T-helper 17 cell (primary cell): Measurements from ENCODE around the gene GRAMD4. TPM values are rescaled to one million over a fixed set of nuclear protein-coding genes. Genes with fewer than 3 reads are reported as not detected.

Experiments used
- ATAC-seq: fragments of 150-1000 bp; cut with Tn5 transposase; 2 replicates; pipeline ENCODE4 v1.10.0; 2021; ENCODE audit warnings: mild to moderate bottlenecking, moderate library complexity
- DNase-seq, 3 donors: peaks; one replicate each; pipeline versions ENCODE4 v3.0.0 to v3.0.0-alpha.2; 2020 to 2021
- H3K9me3 ChIP-seq: one replicate; pipeline ENCODE4 v1.7.0; 2013; ENCODE audit warnings: low read length, mild to moderate bottlenecking; ENCODE audit not compliant: control insufficient read depth, poor library complexity, severe bottlenecking
- H3K27ac Mint-ChIP-seq: one replicate; pipeline ENCODE4 v1.8.0; 2022; ENCODE audit warnings: mild to moderate bottlenecking, moderate library complexity, mixed read lengths
- H3K27me3 Mint-ChIP-seq: one replicate; pipeline ENCODE4 v1.8.0; 2022; ENCODE audit warnings: mixed read lengths
- H3K36me3 Mint-ChIP-seq: one replicate; pipeline ENCODE4 v1.8.0; 2022; ENCODE audit warnings: low read depth, mixed read lengths
- H3K4me1 Mint-ChIP-seq: one replicate; pipeline ENCODE4 v1.8.0; 2022; ENCODE audit warnings: mild to moderate bottlenecking, mixed read lengths
- H3K4me3 Mint-ChIP-seq: one replicate; pipeline ENCODE4 v1.8.0; 2022; ENCODE audit warnings: mild to moderate bottlenecking, moderate library complexity, mixed read lengths
- total RNA-seq, 4 donors: library from RNA in 2 of 4; stranded (reverse) in 2 of 4; gene quantifications; one replicate each; pipeline ENCODE4 v1.2.3 and lab custom pipeline; 2022 to 2026

The GRAMD4 gene
- total RNA-seq, 2 donors from 2014 or later, result 14.2 to 14.5 TPM

GRCh38 chr22:46649141-46650077 is 29.2 kb downstream of the GRAMD4 start:
- Mint-ChIP-seq H3K36me3 (peaks cover 2% of the 10 kb centered on the region), H3K27ac (no peak overlapping the region), H3K4me3 (no peak overlapping the region), H3K27me3 (no peaks in the 10 kb centered on the region), H3K4me1 (peaks cover 16% of the 10 kb centered on the region)
- ATAC-seq, result no peak
- no peak for DNase-seq
- H3K9me3 ChIP-seq, result no peaks in the 10 kb centered on the region

- Mint-ChIP-seq H3K4me1 (peaks cover 16% of the 10 kb centered on the region), H3K27ac (no peak overlapping the region), H3K27me3 (no peaks in the 10 kb centered on the region), H3K36me3 (peaks cover 2% of the 10 kb centered on the region), H3K4me3 (no peak overlapping the region)
- ATAC-seq (no peak), DNase-seq (no peak)
- no peaks in the 10 kb centered on the region for H3K9me3 ChIP-seq
Measured at GRCh38 chr22:46650078-46650810, 30.1 kb downstream of the GRAMD4 start.

DNA sequence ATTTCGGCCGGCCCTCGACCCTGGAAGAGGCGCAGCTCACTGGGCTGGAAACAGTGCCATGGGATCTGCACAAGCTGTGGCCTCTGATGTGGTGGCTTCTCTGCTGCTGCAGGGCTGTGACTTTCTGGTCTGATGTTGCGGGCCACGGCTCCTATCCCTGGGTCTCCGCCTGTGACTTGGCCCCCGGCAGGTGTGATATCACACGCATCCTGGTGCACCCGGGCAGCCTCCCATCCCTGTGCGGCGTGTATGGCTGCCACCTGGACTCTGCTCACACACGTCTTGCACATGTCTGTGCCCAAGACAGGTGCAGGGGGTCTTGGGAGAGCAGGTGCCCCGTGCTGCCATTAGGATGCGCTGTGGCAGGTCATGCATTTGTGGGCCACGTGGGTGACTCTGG is 31.1 kb downstream of the GRAMD4 start:
- H3K9me3 ChIP-seq, result no peaks in the 10 kb centered on the region
- no peaks in the 10 kb centered on the region for H3K27me3 Mint-ChIP-seq
- no peak for ATAC-seq
- DNase-seq, result no peak
- H3K4me1 Mint-ChIP-seq, result peaks cover 16% of the 10 kb centered on the region
- H3K36me3 Mint-ChIP-seq, result peaks cover 2% of the 10 kb centered on the region
- no peak overlapping the region for H3K27ac Mint-ChIP-seq
- no peak overlapping the region for H3K4me3 Mint-ChIP-seq

- Mint-ChIP-seq H3K4me3 (no peak overlapping the region), H3K36me3 (peaks cover 2% of the 10 kb centered on the region), H3K27ac (peak overlapping the region; percentile 51), H3K4me1 (peaks cover 13% of the 10 kb centered on the region), H3K27me3 (no peaks in the 10 kb centered on the region)
- H3K9me3 ChIP-seq, result no peaks in the 10 kb centered on the region
- DNase-seq (no peak), ATAC-seq (no peak)
Measured at GRCh38 chr22:46652081-46652846, 32.1 kb downstream of the GRAMD4 start.

DNA sequence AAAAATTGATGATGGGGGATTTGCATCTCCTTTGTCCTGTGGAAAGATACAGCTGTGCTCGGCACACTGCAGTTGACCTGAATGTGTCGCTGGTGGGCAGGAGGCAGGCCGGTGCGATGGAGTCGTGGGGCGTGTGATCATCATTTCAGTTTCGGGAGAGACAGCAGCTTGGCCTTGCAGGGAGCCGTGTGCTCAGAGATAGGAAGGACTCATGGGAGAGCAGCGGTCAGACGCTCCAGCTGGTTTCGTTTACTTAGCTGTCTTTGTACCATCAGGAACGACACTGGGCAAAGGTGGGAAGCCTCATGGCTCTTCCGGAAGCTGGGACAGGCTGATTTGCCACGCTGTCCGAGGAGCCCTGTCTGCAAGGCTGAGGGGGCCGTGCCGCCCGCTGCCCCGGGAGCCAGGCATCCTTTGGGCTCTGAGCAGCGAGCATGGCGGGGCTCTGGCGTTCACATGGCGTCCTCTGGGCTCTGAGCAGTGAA is 32.7 kb downstream of the GRAMD4 start:
- no peak for ATAC-seq
- H3K4me3 Mint-ChIP-seq, result peak overlapping the region; percentile 31
- H3K27ac Mint-ChIP-seq, result peak overlapping the region; percentile 51
- no peak for DNase-seq
- no peaks in the 10 kb centered on the region for H3K9me3 ChIP-seq
- no peaks in the 10 kb centered on the region for H3K27me3 Mint-ChIP-seq
- peaks cover 13% of the 10 kb centered on the region for H3K4me1 Mint-ChIP-seq
- H3K36me3 Mint-ChIP-seq, result no peaks in the 10 kb centered on the region

DNA sequence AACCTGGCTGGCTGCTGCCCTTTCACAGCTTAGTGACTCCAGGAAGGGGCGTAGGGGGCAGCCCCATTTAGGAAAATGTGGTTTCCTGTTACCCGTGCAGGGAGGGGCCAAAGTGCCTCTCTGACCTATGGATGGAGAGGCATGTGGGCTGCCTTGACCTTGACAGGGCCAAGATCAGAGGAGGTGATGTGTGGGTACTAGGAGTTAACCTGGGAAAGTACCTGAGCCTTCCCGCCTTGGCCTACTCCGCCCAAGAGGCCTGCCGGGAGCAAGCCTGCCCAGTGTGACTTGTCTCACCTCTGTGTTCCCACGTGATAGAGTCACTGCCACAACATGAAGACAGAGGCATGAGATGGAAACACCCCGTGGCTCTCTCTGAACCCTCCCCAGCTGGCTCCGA is 33.4 kb downstream of the GRAMD4 start:
- DNase-seq (no peak), ATAC-seq (peak; percentile 54)
- Mint-ChIP-seq H3K36me3 (no peaks in the 10 kb centered on the region), H3K27ac (no peak overlapping the region), H3K4me1 (peaks cover 13% of the 10 kb centered on the region), H3K27me3 (no peaks in the 10 kb centered on the region), H3K4me3 (no peak overlapping the region)
- no peaks in the 10 kb centered on the region for H3K9me3 ChIP-seq

DNA sequence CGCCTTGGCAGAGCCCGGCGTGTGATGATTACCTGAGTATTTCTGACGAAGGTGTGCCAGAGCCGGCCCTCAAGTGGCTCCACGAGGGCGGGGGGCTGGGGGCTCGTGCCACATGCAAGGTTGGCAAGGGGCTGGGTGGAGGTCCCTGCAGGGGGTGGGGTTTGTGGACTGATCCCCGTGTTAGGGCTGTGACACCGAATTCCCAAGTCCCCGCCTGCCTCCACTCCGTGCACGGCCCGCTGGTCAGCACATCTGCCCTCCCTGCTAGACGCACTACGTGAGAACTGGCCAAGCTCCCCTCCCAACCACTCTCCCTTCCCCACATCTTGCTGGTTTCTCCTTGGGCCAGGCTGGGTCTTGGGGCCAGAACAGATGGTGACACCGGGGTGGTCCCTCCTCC is 34.2 kb downstream of the GRAMD4 start:
- Mint-ChIP-seq H3K27me3 (no peaks in the 10 kb centered on the region), H3K4me3 (no peak overlapping the region), H3K4me1 (peaks cover 13% of the 10 kb centered on the region), H3K36me3 (no peaks in the 10 kb centered on the region), H3K27ac (no peak overlapping the region)
- DNase-seq, result no peak
- ATAC-seq, result no peak
- H3K9me3 ChIP-seq, result no peaks in the 10 kb centered on the region

GRCh38 chr22:46654927-46655595 is 34.9 kb downstream of the GRAMD4 start:
- H3K36me3 Mint-ChIP-seq, result no peaks in the 10 kb centered on the region
- H3K9me3 ChIP-seq, result no peaks in the 10 kb centered on the region
- DNase-seq (no peak), ATAC-seq (no peak)
- H3K4me3 Mint-ChIP-seq, result no peak overlapping the region
- peaks cover 16% of the 10 kb centered on the region for H3K4me1 Mint-ChIP-seq
- no peak overlapping the region for H3K27ac Mint-ChIP-seq
- H3K27me3 Mint-ChIP-seq, result no peaks in the 10 kb centered on the region

DNA sequence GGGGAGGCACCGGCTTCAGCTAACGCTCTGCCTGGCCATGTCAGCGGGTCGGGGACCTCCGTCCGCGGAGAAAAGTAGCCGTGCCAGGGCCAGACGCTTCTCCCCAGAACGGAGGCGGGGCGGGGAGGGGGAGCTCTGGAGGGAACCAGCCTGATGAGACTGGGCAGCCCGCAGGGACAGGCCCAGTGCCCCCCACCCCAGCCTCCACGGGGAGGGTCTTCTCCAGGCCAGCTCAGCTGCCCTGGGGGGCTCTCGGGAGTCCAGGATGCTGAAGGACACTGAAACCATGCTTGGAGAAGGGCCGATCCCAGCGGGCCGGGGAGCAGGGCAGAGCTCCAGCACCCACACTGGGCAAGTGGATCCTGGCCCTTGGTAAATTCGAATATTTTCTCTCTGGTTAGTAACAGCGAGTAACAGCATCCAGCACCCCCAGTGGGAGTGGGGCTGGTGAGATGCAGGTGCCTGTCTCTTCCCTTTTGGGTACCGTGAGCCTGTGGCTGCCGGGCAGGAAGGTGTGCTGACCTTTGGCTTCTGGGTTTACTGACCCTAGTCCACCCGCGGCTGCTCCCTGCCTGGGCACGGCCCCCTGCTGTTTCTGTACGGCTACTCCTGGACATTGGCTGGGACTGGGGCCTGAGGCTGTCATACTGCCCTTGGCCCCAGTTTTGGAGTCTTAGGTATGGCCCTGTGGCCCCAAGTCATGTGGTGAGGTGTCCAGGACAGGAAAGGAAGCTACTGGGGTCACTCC is 35.8 kb downstream of the GRAMD4 start:
- Mint-ChIP-seq H3K4me3 (no peak overlapping the region), H3K4me1 (peaks cover 26% of the 10 kb centered on the region), H3K36me3 (no peaks in the 10 kb centered on the region), H3K27me3 (no peaks in the 10 kb centered on the region), H3K27ac (no peak overlapping the region)
- ATAC-seq (no peak), DNase-seq (no peak)
- H3K9me3 ChIP-seq, result no peaks in the 10 kb centered on the region

- DNase-seq (no peak), ATAC-seq (no peak)
- Mint-ChIP-seq H3K4me3 (no peak overlapping the region), H3K4me1 (peaks cover 25% of the 10 kb centered on the region), H3K27ac (peak overlapping the region; percentile 69), H3K36me3 (no peaks in the 10 kb centered on the region), H3K27me3 (no peaks in the 10 kb centered on the region)
- no peaks in the 10 kb centered on the region for H3K9me3 ChIP-seq
Measured at GRCh38 chr22:46656856-46657654, 36.9 kb downstream of the GRAMD4 start.

DNA sequence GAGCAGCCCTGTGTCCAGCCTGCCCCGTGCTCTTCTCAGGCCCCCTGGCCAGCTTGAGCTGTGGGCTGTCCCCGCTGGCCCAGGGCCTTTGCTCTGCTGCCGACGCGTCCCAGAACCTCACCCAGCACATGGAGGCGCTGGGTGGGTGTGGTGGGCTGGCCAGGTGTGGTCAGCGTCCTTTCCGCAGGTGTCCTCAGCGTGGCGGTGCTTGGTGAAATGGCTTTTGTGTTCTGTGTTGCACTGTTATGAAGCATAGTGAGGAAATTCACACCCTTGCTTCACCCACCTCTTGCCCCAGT is 37.4 kb downstream of the GRAMD4 start:
- Mint-ChIP-seq H3K36me3 (no peaks in the 10 kb centered on the region), H3K4me1 (peaks cover 25% of the 10 kb centered on the region), H3K4me3 (no peak overlapping the region), H3K27ac (peak overlapping the region; percentile 69), H3K27me3 (no peaks in the 10 kb centered on the region)
- no peak for ATAC-seq
- no peak for DNase-seq
- H3K9me3 ChIP-seq, result no peaks in the 10 kb centered on the region
